Esophagus muscularis mucosa (tissue), 2 donors: ENCODE data around the gene GTF2H1.

Experiments
- EP300 ChIP-seq: sonication (generic); formaldehyde crosslinking; IDR thresholded peaks from one replicate; pipeline ENCODE4 v1.6.1; 2017; ENCODE audit warnings: antibody characterized with exemption
- POLR2A ChIP-seq: fragments of 450-650 bp; IDR thresholded peaks from one replicate; pipeline ENCODE4 v1.6.1; 2017; ENCODE audit warnings: antibody characterized with exemption, moderate library complexity, mild to moderate bottlenecking, low read depth

DNA sequence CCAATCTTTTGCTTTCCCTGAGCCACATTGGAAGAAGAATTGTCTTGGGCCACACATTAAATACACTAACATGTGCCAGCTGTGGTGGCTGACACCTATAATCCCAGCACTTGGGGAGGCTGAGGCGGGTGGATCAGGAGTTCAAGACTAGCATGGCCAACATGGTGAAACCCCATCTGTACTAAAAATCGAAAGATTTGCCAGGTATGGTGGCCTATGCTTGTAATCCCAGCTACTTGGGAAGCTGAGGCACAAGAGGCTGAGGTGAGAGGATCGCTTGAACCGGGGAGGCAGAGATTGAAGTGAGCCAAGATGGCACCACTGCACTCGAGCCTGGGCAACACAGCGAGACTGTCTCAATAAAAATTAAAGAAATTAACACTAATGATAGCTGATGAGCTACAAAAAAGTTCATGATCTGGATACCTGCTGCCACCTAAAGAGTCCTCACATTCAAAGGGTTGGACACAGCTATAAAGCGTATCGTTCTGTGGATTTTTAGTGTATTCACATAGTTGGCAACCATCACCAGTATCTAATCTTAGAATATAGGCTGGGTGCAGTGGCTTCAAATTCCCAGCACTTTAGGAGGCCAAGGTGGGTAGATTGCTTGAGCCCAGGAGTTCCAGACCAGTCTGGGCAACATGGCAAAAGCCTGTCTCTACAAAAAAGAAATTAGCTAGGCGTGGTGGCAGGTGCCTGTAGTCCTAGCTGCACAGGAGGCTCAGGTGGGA is 86.4 kb downstream of the GTF2H1 start:
- no peak for TF ChIP-seq EP300
- TF ChIP-seq POLR2A: no peak
